Stimulated activated CD4-positive, alpha-beta T cell treated with anti-CD3 and anti-CD28 coated beads, TNF-alpha, amount 100 ng/mL, for 24 hours (primary cell): ENCODE data around the gene SHH.

ENCODE experiments used
- DNase-seq, 3 experiments: peaks; one replicate each; pipeline ENCODE4 v3.0.0-alpha.2; 2020; ENCODE audit warnings: low read depth in 3 of 3

Gene SHH

DNA sequence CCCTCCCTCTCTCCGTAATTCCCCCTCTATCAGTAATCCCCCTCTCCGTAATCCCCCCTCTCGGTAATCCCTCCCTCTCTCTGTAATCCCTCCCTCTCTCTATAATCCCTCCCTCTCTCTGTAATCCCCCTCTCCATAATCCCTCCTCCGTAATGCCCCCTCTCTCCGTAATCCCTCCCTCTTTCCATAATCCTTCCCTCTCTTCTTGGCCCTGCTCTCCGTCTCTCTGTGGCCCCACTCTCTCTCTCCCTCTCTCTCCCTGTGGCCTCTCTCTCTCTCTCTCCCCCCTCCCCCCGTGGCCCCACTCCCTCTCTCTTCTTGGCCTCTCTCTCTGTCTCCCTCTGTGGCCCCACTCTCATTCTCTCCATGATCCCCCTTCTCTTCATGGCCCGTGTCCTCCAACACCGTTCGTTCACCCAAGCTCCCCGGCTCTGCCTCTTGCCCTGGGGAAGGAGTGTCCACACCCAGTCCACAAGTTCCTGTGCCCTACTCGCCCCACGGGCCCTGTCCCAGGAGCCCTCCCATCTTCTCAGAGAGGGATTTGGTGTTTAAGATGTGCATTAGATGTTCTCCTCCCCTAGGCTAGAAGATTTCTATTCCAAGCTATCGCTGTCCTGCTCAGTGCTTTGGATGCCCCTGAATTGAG is 19.8 kb downstream of the SHH start:
- DNase-seq = no peak

DNA sequence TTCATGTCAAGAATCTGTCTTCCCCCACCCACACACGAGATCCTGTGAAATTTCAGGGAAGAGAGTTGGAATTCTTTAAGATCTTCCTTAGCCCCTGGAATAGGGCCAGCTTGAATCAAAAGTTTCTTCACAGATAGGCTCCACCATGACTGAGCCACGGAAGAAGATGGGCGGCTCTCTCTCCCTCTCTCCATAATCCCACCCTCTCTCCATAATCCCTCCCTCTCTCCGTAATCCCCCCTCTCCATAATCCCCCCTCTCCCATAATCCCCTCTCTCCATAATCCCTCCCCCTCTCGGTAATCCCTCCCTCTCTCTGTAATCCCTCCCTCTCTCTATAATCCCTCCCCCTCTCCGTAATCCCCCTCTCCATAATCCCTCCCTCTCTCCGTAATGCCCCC is 20.4 kb downstream of the SHH start:
- no peak for DNase-seq

DNA sequence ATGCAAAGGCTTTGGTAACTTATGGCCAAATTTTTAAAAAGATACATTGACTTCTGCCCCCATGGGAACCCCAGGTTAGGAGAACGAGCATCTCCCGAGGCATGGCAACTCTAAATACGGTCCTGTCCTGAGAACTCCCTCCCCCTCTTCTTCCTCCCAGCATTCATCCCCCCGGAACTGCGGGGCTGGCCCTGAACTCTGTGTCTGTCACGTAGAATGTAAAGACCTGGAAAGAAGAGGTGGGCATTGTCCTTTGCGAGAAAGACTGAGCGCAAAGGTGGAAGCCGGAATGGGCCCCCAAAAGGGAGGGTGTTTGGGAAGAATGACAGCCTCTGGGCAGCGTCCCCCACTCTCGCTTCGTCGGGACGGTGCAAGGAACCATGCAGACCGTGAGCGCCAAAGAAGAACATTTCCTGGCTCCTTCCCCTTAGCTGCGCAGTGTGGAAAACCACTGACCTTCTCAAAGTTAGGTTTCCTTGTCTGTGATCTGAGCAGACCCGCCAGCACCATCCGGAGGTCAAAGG is 21.0 kb downstream of the SHH start:
- DNase-seq = no peak

DNA sequence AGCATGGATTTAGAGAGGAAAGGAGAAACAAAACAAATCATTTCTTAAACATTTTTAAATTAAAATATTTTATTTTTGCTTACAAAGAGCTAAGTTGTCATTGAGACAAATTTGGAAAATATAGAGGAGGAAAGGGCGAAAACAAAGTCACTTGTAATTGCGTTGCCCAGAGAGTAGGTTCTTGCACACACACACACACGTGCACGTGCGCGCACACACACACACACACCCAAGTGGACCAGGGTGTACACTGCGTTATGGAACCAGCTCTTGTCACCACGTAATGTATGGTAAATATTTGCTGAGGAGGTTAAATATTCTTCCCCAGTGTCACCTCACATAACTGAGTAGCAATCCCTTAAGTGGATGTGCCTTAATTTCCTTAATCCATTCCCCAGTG is 21.6 kb downstream of the SHH start:
- no peak for DNase-seq

DNA sequence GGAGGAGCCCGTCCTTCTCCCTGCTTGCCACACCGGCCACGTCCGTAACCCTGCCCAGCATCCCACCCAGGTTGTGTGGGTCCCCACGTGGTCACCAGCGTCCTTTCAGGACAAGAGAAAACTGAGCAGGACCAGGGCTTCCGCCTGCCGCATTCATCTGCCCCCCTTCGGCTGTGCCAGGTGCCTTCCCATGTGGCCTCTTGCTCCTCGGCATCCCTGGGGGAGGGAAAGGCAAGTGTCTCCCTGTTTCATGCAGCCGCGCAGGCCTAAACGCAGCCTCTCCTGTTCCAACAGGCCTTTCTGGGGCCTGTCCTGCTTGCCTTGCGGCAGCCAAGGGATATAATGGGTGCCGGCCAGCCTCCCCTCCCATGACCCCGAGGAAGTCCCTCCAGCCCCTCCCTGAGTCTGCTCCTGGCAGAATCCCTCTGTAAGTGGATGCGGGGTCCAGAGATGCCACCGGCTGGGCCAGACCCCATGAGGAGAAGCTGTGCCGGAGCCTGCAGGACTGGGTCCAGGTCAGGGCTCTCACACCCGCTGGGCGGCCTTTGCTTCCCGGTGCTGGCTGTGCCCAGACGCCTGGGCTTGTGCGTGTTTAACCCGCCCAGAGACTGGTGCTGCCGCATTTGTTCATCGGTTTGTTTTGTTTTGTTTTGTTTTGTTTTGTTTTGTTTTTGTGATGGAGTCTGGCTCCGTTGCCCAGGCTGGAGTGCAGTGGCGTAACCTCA is 23.1 kb downstream of the SHH start:
- DNase-seq = no peak

DNA sequence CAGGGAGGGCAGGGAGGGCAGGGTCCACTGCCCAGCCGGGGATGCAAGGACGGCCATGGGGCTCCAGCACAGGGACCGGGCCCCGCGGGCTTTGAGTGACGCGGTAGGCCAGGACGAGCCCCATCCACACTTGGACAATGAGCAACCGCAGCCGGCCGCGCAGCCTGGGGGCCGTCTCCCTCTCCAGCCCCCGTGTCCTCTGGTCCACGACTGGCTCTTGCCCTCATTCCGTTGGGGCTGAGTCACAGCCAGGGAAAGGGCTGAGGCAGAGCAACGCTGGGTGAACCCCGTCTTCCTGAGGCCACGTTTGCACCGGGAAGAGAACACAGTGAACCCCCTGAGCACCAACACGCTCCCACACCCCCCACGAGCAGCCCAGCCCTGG is 23.7 kb downstream of the SHH start:
- no peak for DNase-seq

DNA sequence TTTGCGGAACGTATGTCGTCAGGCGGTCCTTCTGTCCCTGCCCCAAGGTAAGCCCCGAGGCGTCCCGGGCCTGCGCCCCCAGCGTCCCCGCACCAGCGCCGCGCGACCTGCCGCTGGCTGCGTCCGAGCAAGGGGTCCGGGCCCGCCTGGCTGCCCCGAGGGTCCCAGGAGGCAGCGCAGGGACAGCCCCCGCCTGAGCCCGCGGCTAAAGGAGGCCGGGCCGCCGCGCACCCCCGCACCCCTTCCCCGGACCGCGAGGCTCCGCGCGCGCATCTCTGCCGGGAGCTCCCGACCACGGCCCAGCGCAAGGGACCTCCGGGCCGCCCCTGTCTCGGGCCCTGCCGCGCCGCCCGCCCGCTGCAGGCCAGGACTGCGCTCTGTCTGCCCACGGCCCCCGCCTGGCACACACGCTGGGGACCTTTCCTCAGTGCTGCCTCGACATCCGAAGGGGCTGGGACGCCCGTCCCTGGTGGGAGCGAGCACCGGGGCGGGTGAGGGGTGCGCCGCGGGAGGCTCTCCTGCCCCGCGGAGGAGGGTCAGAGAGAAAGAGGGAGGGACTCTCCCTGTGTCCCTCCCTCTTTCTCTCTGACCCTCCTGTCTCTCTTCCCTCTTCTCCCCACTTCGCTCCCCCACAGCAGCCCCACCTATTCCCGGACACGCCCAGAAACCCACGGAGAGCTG is 25.0 kb downstream of the SHH start:
- DNase-seq = no peak

DNA sequence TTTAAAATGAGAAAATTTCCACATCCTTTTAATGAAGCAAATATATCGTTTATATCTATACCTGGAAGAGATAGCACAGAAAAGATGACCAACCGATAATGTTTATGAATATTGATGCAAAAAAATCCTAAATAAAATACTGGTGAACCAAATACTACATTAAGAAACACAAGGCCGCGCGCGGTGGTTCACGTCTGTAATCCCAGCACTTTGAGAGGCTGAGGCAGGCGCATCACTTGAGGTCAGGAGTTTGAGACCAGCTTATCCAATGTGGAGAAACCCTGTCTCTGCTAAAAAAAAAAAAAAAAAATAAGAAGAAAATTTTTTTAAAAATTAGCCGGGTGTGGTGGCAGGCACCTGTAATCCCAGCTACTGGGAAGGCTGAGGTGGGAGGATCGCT is 25.8 kb downstream of the SHH start:
- DNase-seq = no peak

DNA sequence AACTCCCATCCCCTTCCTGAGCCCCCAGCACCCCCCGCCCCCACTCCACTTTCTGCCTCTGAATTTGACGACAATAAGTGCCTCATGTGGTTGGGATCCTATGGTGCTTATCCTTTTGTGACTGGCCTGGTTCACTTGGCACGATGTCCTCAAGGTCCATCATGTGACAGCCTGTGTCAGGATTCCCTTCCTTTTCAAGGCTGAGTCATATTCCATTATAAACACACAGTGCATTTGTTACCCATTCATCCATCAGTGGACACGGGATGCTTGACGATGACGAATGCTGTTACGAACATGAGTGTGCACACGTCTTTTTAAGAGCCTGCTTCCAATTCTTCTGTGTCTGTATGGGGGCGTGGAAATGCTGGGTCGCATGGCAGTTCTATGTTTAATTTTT is 26.7 kb downstream of the SHH start:
- no peak for DNase-seq

DNA sequence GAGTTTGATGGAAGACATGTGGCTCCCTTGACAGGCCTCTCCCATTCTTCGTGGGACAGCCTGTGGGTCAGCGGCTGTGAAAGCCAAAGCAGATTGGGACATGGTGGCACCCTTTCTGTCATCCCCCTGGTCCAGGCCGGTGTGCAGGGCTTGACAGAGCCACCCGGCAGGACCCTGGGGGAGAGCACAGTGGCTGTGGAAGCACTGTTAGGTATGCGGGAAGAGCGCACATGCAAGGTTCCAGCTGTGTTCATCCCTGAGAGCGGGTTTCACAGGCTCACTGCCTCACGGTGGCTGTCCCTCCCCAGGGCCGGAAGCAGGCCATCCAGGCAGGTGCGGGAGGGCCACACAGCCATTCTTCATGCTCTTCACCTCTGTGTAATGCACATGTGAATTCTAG is 29.8 kb downstream of the SHH start:
- DNase-seq = no peak

DNA sequence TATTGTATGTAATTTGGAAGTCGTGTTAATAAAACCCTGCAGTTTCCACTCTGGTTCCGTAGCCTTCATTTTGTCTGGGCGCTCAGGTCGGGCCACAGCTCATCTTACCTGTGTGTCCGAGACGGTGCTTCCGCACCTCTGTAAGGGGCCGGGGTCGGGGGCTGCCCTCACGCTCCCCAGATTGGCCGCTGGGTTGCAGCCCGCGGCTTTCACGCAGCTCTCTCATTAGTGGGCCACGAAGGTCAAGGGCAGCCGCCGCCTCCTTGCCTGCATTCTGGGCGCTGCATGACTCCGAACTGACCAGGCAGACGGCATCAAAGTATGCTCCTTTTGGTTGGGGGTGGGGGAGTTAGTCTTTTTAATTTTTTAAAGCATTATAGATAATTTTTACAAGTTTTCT is 30.8 kb downstream of the SHH start:
- no peak for DNase-seq

DNA sequence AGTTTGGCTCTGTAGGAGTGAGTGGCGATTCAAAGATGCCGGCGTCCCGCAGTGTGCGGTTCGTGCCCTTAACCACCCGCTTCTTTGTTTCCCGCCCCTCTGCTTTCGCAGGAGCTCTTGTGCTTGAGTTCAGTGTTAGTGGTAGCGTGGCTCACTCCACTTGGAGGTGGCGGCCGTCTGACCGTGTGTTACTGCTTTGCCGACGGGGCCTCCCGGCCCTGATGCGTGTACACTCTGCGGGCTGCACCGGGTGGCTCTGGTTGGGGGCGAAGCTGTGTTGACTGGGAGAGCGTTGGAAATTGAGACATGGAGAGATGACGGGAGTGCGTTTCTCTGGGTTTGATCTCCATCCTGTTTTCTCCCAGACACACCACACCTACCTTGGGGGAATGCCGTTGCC is 31.4 kb downstream of the SHH start:
- no peak for DNase-seq

DNA sequence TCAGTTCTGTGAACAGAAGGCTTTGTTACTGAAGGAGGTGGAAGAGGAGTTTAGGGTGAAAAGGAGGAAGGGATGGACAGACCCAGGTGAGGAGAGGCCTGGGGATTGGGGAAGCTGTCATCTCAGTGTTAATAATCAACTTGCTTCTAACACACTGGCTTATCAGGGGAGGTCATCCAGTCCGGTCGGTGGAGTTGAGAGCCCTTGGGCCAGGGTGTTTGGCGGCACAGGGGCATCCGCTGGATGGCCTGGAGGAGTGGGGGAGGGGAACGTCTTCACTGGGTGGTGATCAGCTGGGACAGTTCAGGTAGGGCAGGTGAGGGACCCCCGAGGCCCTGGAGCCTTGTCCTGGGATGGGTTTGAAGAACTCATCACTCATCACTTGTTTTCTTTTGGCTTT is 33.9 kb downstream of the SHH start:
- DNase-seq = no peak

DNA sequence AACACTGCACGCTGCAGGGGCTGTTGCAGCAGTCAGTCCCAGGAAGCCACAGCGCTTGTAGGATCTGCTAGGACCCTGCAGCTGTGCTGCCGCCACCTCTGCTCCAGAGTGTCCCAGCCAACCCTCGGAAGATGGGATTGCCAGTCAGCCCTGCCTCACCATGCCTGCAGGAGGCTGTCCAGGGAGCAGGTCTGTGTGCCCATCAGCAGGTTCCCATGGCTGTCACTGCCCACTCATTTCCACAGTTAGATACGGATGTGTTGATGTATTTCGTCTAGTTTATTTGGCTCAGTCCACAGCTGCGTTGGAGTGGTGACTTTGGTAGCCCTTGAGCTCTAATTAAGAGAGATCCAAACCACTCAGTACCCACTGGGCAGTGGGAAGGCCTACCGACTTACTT is 35.7 kb downstream of the SHH start:
- no peak for DNase-seq

DNA sequence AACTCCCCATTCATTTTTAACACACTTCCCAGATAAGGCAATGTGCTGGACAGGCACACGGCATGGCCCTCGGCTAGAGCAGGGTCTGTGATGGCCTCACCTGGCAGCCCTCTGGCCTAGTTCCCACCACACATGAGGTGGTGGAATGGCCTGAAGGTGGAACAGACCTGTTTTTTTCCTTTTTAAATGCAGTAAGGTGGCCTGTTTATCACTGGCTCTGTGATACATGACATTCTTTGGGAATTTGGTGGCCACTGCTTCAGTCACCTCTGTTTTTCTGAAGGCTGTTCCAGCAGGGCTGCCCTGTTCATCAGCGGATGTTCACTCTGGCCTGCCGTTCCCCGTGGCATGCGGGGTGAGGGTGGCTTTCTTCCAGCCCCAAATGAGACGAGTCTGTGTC is 36.6 kb downstream of the SHH start:
- no peak for DNase-seq

DNA sequence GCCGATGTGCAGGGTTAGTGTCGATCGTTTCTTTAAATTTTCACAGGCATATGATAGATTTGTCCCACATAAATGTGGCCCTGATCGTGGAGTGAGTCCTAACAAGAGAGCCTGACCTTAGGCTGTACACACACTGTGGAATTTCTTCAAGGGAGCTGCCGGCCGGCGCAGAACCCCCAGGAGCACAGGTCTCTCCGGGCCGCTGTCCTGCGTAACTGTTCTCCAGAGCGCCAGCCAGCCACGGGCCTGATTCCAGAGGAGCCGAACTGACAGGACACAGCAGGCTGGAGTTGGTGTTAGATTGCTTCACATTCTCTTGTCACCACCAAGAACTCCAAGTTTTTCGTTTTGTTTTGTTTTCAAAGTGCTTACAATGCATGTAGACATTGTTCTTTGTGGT is 37.3 kb downstream of the SHH start:
- DNase-seq = no peak

DNA sequence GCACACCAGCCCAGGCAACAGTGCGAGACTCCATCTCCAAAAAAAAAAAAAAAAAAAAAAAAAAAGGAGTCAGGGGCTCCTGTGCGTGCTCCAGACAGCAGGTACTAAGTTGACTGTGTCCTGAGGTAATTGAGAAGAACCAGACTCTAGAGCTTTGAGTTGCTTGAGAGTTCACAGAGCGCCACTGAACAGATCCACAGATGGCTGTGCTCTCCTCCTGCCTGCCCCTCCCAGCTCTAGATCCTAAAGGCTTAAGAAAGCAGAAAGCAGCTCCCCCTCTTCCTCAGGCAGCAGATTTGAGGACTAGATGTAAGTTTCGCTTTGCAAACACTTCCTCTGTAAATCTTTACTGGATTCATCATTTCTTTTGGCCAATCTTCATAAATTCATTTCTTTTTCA is 38.7 kb downstream of the SHH start:
- no peak for DNase-seq

DNA sequence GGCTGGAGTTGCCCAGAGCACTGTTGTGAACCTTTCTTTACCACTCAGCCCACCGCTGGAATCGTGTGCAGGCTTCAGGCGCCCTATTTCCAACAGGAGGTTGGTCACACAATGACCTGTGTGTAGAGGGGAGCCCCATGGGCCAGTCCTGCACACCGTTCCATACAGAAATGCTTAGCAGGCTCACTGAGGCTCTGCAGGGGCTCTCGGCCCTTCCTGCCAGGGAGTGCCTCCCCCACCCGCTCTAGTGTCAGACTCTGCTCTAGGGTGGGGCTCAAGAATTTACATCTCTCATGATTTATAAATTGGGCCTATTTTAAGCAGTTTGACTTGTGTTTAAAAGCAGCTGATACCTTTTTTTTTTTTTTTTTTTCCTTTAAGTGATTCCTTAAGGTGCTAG is 42.0 kb downstream of the SHH start:
- DNase-seq = no peak

DNA sequence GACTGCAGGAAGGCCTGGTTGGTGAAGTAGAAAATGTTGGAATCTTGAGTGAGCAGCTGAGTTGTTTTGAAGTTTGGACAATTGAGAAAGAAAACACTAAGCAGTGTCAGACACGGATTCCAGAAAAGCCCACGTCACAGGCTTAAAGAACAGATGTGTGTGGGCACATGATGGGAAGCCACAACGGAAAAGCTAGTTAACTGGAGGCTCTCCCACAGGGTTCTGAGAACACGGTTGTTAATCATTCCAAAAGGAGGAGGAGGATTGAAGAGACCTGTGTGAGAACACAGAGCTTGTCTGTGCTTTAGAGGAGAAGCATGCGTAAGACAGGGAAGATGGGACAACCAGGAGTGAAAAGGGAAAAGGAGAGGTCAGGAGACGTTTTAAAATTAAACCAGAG is 42.6 kb downstream of the SHH start:
- DNase-seq = no peak

DNA sequence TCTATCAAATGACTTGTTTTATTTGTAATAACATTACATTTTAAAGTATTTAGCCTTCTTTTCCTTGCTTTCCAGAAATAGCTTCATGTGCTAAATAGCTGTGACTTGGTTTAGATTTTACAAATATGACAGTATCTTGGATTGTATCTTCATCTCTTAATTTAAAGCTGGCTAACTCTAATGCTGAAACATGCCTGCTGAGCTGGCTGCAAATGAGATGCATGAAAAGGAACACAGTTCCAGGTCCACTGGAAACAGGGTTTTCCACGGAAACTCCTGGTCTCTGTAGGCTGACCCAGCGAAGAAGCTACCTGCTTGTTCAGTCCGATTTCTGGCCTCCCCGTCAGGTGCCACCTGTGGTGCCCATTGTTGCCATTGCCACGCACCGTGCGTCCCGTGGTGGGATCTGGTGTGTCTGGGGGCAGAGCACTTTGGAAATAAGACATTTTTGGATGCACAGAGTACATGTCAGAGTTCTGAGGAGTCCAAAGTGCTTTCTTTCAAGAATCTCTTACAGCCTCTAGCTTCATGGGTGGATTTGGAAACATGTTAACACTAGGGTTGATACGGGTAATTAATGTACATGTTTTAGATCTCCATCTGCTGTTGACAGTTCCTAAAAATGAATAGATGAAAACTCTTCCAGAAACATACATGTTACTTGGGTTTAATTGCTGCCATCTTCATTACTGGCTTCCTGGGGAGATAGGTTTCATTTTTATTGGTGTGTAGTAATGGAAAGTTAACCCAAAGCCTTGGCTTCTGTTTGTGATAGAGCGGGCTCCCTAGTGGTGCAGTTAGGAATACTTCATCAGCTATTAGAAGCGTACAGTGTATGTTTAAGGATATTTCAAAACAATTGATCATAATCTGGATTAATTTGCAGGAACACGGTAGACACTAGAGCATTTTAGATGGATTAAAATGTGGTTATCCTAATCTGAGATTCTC is 45.0 kb downstream of the SHH start:
- DNase-seq = no peak

DNA sequence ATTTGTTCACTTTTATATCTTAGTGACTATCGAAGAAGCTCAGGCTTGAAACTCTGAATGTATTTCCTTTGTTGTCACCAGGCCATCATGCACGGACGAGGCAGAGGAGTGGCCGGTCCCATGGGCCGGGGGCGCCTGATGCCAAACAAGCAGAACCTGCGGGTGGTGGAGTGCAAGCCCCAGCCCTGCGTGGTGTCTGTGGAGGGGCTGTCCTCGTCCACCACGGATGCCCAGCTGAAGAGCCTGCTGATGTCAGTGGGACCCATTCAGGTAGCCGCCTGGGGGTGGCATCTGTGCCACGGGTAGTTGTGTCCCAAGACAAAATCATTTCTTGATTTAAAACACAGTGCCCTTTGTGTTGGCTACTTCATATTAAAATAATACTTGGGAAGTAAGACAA is 45.9 kb downstream of the SHH start:
- no peak for DNase-seq

DNA sequence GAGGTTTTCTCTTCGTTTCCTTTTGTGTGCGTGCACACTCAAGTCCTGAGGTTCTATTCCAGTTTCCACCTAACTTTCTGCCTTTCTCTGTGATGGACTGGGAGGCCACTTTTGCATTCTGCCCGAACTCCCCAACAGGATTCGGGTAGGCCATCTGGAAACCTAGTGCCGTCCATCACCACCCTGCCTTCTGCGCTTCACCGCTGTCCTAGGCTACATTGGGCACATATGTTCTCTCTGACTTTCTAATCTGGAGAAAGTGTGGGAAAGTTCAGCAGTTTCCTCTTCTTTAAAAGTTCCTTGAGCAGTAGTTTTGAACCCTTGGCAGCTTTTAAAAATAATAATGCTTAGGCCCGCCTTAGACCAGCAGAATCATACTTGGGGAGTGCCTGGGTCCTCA is 46.8 kb downstream of the SHH start:
- DNase-seq = no peak
